Activated CD8-positive, alpha-beta T cell treated with anti-CD3 and anti-CD28 coated beads for 36 hours (primary cell): ENCODE results near the gene ORC1. TPM values are rescaled to one million over a fixed set of nuclear protein-coding genes. Genes with fewer than 3 reads are reported as not detected.

Experiments used
- ATAC-seq: fragments of 200-7000 bp; cut with Tn5 transposase; one replicate; pipeline ENCODE4 v1.10.0; 2021; ENCODE audit warnings: mild to moderate bottlenecking, moderate library complexity
- CTCF ChIA-PET: fragments of 350-600 bp; sonication (Branson Sonifier 250); formaldehyde crosslinking; loops from one replicate; lab custom pipeline; 2021; ENCODE audit warnings: antibody characterized with exemption; lab: Charles Lee
- POLR2A ChIA-PET: fragments of 350-600 bp; sonication (Branson Sonifier 250); formaldehyde crosslinking; loops from one replicate; lab custom pipeline; 2021; ENCODE audit warnings: antibody characterized with exemption; lab: Charles Lee
- DNase-seq: peaks from one replicate; pipeline ENCODE4 v3.0.0-alpha.2; 2020
- H3K27ac Mint-ChIP-seq: one replicate; pipeline ENCODE4 v1.8.0; 2021; ENCODE audit warnings: mild to moderate bottlenecking, mixed read lengths
- H3K27me3 Mint-ChIP-seq: one replicate; pipeline ENCODE4 v1.8.0; 2021; ENCODE audit warnings: mixed read lengths
- H3K36me3 Mint-ChIP-seq: one replicate; pipeline ENCODE4 v1.8.0; 2021; ENCODE audit warnings: low read depth, mixed read lengths
- H3K4me1 Mint-ChIP-seq: one replicate; pipeline ENCODE4 v1.8.0; 2021; ENCODE audit warnings: low read depth, mixed read lengths
- H3K4me3 Mint-ChIP-seq: one replicate; pipeline ENCODE4 v1.8.0; 2021; ENCODE audit warnings: mild to moderate bottlenecking, moderate library complexity, mixed read lengths
- H3K9me3 Mint-ChIP-seq: one replicate; pipeline ENCODE4 v1.8.0; 2021; ENCODE audit warnings: mixed read lengths
- intact Hi-C: fragments of 100-400 bp; cut with micrococcal nuclease; formaldehyde crosslinking; loops from one replicate; pipeline ENCODE4 v1.10.0; 2022
- total RNA-seq, 2 experiments: library from RNA; stranded (reverse); gene quantifications; one replicate each; pipeline ENCODE4 v1.2.3, GENCODE V29; 2021
- TF ChIP-seq, protein P1 (sequence below): fragments of 200-600 bp; IDR thresholded peaks from one replicate; pipeline ENCODE4 v1.8.0; 2022; ENCODE audit warnings: antibody characterized with exemption, mild to moderate bottlenecking

ORC1 gene
- 10 to 100 TPM; 51.0 to 51.8 TPM for total RNA-seq

DNA sequence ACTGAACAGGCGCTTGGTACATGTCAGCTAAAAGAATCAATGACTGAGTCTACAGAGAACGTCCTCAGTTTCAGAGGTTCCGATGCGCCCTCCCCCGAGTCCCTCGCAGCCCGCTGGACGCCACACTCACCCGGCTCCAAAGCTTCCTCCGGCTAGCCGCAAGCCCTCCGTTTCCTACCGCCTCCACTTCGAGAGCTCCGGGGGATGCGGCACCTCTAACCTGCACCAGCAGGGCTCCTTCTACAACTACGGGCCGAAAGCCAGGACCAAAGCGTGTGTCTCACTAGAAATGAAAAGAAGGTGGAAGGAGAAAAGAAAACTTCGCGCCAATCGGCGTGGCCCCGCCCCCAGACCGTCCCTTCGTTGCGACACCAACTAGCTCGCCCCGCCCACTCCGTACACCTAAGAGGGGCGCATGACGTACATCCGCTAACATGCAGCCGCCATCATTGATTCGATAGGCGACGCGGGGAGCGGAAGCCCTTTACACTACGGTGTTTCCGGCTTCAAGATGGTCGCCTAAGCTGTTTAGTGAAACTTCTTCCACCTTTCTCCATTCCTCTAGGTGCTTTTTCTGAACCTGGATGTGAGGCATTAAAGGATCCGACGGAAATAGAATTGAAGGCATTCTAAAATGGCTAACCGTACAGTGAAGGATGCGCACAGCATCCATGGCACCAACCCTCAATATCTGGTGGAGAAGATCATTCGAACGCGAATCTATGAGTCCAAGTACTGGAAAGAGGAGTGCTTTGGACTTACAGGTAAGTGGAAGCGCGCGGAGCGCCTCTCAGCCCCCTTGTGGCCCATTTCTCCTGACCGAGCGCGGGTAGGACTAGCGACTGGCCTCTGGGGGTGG lies at the start of gene ORC1, which contains the start of gene PRPF38A:
ORC1 (minus strand) TSS at position 308 of the 859 bp plus-strand sequence. CDS start 2,200 bp downstream, outside the sequence.
PRPF38A (plus strand) TSS at position 487 of the 859 bp plus-strand sequence; CDS start at position 635, 148 bp downstream.
- ATAC-seq (peak; percentile 96), DNase-seq (peak; percentile 100)
- Mint-ChIP-seq H3K4me1 (peaks cover 45% of the 10 kb centered on the region), H3K27ac (peak within 1 kb of the TSS; percentile 100), H3K4me3 (peak within 1 kb of the TSS; percentile 98), H3K9me3 (no peaks in the 10 kb centered on the region), H3K27me3 (no peaks in the 10 kb centered on the region), H3K36me3 (peaks cover 69% of the 10 kb centered on the region)
- ChIA-PET CTCF (interaction anchor here (0.8 to 2.2 kb wide), 12 partner anchors 9 to 791 kb away, joined by 3 to 15 read pairs (median 3); partner anchors contain the start of gene CC2D1B), POLR2A (interaction anchor here (0.7 to 3.0 kb wide), 25 partner anchors 9 to 349 kb away, joined by 3 to 21 read pairs (median 5); partner anchors contain the start of genes CC2D1B, SHISAL2A, TUT4 and TXNDC12)
- TF ChIP-seq, protein P1, sequence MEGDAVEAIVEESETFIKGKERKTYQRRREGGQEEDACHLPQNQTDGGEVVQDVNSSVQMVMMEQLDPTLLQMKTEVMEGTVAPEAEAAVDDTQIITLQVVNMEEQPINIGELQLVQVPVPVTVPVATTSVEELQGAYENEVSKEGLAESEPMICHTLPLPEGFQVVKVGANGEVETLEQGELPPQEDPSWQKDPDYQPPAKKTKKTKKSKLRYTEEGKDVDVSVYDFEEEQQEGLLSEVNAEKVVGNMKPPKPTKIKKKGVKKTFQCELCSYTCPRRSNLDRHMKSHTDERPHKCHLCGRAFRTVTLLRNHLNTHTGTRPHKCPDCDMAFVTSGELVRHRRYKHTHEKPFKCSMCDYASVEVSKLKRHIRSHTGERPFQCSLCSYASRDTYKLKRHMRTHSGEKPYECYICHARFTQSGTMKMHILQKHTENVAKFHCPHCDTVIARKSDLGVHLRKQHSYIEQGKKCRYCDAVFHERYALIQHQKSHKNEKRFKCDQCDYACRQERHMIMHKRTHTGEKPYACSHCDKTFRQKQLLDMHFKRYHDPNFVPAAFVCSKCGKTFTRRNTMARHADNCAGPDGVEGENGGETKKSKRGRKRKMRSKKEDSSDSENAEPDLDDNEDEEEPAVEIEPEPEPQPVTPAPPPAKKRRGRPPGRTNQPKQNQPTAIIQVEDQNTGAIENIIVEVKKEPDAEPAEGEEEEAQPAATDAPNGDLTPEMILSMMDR: peak; percentile 43
- intact Hi-C loops: loop anchor here (10.0 kb wide), 1 partner anchor 250 kb away; no protein-coding TSS in a partner anchor

- ATAC-seq: no peak
- POLR2A ChIA-PET: no interaction called here
Measured at GRCh38 chr1:52444463-52444862, 40.2 kb upstream of the ORC1 start.

DNA sequence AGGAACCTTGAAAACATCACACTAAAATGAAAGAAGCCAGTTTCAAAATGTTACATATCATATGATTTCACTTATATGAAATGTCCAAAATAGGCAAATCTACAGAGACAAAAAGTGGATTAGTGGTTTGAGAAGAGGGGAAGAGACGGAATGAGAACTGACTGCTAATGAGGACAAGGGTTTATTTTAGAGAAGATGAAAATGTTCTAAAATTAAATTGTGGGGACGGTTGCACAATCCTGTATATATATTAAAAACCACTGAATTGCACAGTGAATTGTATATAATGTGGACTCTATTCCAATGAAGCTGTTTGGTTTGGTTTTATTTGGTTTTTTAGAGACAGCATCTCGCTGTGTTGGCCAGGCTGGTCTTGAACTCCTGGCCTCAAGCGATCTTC lies 35.8 kb upstream of the ORC1 start:
- DNase-seq (no peak), ATAC-seq (no peak)
- TF ChIP-seq, protein P1: no peak
- no peaks in the 10 kb centered on the region for H3K27me3 Mint-ChIP-seq
- CTCF ChIA-PET: no interaction called here
- no peaks in the 10 kb centered on the region for H3K9me3 Mint-ChIP-seq
- H3K27ac Mint-ChIP-seq: no peak overlapping the region
- H3K4me3 Mint-ChIP-seq: no peak overlapping the region
- intact Hi-C loops: no loop called here
- POLR2A ChIA-PET: no interaction called here
- H3K36me3 Mint-ChIP-seq: peaks cover 19% of the 10 kb centered on the region
- H3K4me1 Mint-ChIP-seq: no peaks in the 10 kb centered on the region

More at GRCh38 chr1:52444463-52444862, 40.2 kb upstream of the ORC1 start:
- no peaks in the 10 kb centered on the region for H3K9me3 Mint-ChIP-seq
- DNase-seq: no peak
- no peak overlapping the region for H3K4me3 Mint-ChIP-seq
- no peaks in the 10 kb centered on the region for H3K4me1 Mint-ChIP-seq
- intact Hi-C loops: no loop called here
- H3K27ac Mint-ChIP-seq: no peak overlapping the region
- H3K27me3 Mint-ChIP-seq: no peaks in the 10 kb centered on the region
- TF ChIP-seq, protein P1: no peak
- CTCF ChIA-PET: no interaction called here
- H3K36me3 Mint-ChIP-seq: peaks cover 11% of the 10 kb centered on the region

- Mint-ChIP-seq H3K4me1 (no peaks in the 10 kb centered on the region), H3K4me3 (no peak overlapping the region), H3K27me3 (no peaks in the 10 kb centered on the region), H3K9me3 (no peaks in the 10 kb centered on the region), H3K27ac (no peak overlapping the region), H3K36me3 (peaks cover 13% of the 10 kb centered on the region)
- TF ChIP-seq, protein P1: no peak
- POLR2A ChIA-PET: no interaction called here
- DNase-seq (no peak), ATAC-seq (no peak)
- CTCF ChIA-PET: no interaction called here
- intact Hi-C loops: no loop called here
Measured at GRCh38 chr1:52436817-52437216, 32.6 kb upstream of the ORC1 start.

- POLR2A ChIA-PET: interaction anchor here (1.3 kb wide), 2 partner anchors 12 to 133 kb away, joined by 3 to 6 read pairs; no protein-coding TSS in a partner anchor
- Mint-ChIP-seq H3K36me3 (peaks cover 17% of the 10 kb centered on the region), H3K9me3 (no peaks in the 10 kb centered on the region), H3K27ac (peak overlapping the region; percentile 9), H3K27me3 (no peaks in the 10 kb centered on the region), H3K4me1 (no peaks in the 10 kb centered on the region), H3K4me3 (no peak overlapping the region)
- ATAC-seq (no peak), DNase-seq (no peak)
- CTCF ChIA-PET: no interaction called here
- TF ChIP-seq, protein P1: no peak
- intact Hi-C loops: no loop called here
Measured at GRCh38 chr1:52435650-52436049, 31.4 kb upstream of the ORC1 start.
